Mesenteric fat pad (tissue), 1 donor: ENCODE measurements around the gene KLF9. TPM values are rescaled to one million over a fixed set of nuclear protein-coding genes. Genes with fewer than 3 reads are reported as not detected.
"Not testable (repeated sequence)": the region's sequence is repeated elsewhere in the genome, so short reads cannot be mapped to it uniquely, and the experiment has no call there.

Source experiments
- DNase-seq: peaks from one replicate; pipeline ENCODE4 v3.0.0-alpha.2; 2020; ENCODE audit warnings: low spot score
- total RNA-seq: library from RNA; stranded (reverse); fragmentation: NEBNext Ultra II Directional; extraction: Animal tissue kit (Norgen Biotek cat#: 25700); gene quantifications from one replicate; pipeline ENCODE4 v1.2.1, GENCODE V29; 2021
- donor health status: DM: yes; HTN: yes; CAD: no.

KLF9 gene
- total RNA-seq, 1 donor from 2014 or later, result 105 TPM

DNA sequence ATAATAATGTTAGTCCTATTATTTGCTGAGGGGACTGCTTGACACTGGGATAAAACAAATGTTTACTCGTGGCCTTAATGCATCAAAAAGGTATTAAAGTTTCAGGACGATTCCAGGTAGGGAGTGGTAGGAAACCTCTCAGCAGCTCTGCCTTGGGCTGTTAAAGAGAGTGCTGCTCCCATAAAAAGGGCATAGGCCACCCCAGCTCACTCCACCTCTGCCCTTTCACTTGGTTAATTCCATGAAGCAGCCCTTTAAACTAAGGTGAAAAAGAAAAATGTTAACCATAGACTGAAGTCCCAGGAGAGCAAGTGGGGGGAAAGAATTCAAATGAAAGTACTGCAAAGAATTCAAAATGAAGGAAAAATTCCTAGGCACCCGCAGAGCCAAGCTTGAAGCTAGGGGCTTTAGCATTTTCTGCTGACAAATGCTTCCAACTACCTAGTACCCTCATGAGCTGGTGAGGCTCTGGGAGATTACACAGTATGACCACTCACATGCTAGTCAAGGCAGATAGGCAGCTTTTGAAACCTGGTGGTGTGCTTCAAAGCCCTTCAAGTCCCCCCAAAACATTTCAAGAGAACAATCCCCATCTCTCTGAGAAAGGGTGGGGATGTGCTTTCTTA, 8.5 kb downstream of the KLF9 start:
- DNase-seq, result no peak

DNA sequence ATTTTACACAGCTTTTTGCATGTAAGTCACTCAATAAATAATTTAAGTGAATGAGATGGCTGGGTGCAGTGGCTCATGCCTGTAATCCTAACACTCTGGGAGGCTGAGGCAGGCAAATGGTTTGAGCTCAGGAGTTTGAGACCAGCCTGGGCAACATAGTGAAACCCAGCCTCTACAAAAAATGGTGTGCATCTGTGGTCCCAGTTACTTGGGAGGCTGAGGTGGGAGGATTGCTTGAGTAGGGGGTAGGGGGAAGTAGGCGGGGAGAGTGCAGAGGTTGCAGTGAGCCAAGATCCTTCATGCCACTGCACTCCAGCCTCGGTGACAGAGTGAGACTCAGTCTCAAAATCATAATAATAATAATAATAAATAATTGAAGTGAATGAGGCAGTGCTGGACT, 10.2 kb downstream of the KLF9 start:
- no peak for DNase-seq

DNA sequence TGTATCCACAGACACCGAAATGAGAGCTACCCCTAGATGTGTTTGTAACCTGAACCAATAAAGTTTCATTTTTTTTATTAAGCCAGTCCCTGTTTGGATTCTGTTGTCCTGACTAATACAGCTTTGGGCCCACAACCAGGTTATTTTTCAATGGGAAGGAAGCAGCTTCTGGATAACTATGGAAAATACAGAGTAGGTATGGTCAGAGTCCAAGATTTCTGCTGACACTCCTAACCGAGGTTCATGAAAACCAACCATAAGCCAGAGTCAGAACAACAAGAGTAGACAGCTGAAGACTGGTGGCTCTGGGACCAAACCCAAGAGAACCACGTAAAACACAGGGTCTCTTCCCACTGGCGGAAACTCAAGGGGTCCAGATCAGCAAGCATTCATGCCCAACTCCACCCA, 10.8 kb downstream of the KLF9 start:
- no peak for DNase-seq

DNA sequence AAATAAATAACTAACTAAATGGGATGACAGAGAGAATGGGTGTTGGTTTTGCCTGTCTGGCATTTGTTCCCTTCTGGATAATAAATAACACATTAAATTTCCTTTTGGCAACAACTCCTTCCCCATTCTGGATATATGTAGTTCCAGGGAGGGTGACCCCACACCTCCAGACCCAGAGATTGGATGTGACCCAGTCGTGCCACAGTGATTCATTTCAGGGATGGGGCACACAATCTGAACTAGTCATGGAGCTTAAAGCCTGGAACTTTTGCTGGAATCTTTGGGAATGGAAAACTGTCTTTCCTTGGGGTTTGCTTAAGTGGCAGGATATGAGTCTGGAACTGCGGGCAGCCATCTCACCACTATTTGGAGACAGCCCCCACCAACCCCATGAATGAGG, 11.3 kb downstream of the KLF9 start:
- DNase-seq, result no peak

DNA sequence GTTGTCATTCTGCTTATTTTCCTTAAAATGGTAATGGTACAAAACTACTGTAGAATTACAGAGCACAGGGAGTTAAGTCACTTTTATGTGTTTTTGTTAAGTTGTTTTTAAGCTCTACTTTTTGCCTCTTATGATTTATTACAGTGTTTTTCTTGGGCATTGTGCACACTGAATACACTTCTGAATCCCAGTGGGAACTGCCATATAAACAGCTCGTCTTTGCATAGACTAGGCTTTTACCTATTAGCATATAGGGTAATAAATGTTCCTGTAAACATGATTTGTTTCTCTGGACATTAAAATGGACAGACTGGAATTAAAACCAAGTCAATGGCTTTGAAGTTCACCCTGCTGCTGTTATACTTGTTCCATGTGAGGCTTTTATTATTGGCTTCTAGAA, 12.2 kb downstream of the KLF9 start:
- no peak for DNase-seq

DNA sequence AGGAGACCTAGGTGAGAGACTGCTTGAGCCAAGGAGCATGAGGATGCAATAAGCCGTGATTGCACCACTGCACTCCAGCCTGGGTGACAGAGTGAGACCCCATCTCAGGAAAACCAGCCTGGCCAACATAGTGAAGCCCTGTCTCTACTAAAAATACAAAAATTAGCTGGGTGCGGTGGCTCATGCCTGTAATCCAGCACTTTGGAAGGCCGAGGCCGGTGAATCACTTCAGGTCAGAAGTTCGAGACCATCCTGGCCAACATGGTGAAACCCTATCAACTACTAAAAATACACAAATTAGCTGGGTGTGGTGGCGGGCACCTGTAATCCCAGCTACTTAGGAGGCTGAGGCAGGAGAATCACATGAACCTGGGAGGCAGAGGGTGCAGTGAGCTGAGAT, 13.2 kb downstream of the KLF9 start:
- DNase-seq, result not testable (repeated sequence)

DNA sequence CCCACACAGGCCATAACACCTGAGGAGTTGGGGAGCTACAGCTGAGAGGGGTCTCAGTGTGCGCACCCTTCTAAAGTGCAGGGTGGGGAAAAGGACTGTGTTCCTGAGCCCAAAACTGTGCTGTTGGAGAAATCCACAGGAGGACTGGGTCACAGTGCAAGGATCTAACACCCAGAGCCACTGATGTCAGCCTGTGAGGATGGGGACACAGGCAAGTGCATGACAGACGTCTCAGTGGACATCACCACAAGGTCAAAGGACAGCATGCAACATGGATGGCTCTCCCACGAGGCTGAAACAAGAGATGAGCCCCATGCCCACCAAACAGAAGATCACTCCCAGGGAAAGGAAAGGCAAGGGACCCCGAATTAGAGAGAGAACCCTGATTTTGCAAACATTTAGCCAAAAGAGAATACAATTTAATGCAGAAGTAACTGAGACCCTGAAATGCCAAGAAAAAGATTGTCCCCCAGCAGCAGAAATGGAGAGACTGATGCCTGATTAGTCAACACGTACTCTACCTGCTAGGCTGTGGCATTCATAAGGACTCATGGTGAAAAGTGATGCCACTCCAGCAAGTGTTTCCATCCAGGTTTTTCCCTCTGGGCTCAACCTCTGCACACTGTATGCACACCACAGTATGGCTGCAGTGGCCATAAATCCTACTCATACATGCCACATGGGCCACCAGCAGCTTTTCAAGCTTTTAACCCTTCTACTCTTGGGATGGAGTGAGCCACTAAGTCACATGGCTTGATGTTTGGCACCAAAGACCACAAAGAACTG, 14.2 kb downstream of the KLF9 start:
- DNase-seq, result no peak

DNA sequence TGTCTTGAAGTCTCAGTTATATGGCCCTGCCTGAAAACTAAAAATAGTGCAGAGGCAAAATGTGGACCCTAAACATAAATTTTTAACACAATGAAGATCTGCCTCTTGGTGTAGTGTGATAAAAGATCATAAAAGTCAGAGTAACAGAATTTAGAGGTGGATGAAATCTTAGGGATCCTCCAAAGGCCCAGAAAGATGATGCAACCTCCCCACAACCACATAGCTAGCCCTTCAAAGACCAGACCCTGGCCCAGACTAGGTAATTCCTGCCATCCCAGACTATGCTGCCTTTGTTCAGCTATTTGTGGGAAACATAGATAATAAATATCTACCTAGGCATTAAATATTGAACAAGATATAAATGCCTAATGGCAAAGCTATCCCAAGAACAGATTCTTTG, 15.3 kb downstream of the KLF9 start:
- DNase-seq, result no peak

DNA sequence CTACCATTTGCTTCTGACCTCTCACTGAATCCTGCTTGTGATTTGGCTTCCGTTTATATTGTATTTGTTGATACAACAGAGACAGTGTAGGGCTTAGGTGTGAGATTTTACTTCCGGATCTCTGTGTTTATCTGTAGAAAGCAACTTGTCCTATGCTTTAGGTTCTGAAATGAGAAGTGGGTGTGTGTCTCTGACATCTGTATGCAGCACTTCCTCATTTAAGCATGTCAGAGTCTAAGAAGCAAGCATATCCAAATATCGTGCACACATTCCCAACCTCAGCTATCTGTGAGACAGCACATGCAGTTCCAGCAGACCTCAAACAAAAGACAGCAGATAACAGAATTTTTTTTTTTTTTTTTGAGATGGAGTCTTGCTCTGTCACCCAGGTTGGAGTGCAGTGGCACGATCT, 16.3 kb downstream of the KLF9 start:
- DNase-seq, result no peak

DNA sequence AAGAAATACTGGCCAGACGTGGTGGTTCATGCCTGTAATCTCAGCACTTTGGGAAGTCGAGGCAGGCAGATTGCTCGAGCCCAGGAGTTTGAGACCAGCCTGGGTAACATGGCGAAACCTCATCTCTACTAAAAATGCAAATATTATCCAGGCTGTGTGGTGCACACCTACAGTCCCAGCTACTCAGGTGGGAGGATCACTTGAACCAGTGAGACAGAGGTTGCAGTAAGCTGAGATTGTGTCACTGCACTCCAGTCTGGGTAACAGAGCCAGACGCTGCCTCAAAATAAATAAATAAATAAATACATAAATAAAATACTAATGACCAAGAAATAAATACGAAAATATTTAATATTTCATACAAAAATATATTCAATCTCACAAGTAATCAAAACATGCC, 18.8 kb downstream of the KLF9 start:
- no peak for DNase-seq

DNA sequence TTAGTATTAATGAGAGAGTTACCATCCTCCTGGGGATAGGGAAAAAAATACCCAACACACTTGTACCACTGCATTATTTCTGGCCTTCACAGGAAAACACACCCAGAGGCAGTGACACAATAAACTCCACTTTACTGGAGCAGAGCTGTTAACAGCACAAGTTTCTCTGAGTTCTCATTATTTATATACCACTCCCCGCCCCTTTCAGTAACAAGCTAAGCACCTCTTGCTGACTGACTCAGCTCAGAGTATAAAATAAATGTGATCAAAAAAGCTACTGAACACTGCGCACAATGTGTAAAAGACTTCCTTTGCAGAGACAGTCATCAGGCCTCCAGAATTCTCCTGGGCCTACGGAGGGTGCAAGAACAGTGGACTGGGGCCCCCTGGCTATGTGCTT, 21.6 kb downstream of the KLF9 start:
- DNase-seq, result no peak

DNA sequence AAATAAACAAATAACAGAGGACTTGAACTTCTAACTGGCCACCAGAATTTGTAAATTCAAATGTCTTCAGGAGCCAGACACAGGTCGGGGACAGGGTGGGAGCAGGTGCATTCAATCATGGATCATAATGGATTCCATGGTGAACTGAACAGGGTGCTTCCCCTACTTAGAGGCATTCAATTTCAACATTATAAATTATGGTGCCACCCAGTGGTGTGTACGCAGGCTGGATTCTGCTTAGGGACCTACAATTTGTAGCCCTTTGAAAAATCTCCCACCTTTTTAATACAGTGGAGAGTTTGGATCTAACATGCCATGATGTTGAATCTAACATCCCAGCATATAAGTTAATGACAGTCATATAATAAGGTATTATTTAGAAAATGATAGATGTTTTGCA, 22.3 kb downstream of the KLF9 start:
- no peak for DNase-seq

DNA sequence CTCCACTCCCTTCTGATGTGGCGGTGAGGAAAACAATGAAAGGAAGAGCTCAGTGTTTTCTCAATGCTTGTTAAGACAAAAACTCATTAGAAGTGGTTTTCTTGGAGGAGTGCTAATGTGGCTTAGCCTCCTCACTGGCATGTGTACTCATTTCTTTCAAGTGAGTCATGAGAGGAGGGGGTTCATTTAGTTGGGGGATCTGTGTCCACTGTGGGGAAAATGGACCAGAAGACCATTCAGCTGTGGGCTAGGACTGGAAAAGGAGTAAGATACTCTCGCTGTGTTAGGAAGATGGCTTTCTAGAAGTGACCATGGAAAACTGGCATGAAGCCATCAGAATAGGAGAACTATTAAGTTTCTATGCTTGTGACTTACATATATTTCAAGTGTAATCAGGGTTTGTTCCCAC, 23.5 kb downstream of the KLF9 start:
- DNase-seq, result no peak

DNA sequence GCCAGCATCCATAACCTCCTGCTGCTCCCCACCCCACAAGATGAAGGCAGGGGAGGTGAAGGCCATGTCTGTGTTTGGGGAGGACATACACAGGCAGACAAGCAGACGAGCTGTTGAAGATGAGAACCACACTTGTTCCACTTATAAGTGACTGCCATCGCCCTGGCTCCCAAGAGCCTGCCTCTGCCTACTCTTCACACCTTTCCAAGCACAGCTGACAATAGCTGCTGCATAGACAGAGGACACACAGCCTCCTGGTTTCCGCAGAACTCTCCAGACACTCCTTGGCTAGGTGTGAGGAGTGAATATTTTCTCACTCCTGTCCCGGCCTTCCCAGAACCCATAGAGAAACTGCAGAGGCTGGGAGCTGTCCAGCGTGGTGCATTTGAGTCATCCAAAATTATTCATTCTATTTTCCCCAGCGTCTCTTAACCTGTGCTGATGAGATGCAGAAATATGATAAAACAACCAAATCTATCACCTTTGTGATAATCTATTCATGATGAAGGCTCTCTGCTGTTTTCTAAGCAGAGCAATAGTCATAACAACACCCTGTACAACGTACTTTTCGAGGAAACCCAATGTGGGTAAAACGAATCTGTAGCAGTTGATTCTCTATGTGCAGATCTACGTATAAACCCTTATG, 24.7 kb downstream of the KLF9 start:
- DNase-seq, result no peak

DNA sequence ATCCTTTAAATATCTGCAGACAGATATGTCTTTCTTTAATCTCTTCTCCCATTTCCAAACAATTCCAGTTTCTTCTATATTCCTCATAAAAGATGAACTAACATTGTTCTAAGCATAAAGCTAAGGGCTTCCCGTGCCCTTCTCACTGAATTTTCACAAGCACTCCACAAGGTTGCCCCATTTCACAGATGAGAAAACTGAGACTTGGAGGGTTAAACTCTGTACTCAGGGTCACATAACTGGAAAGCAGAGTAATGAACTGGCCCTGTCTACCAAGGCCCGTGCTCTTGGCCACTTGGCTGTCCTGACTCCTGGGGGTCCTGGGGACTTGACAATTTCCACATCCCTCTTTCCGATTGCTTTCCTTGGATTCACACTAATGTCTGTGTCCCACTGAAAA, 25.3 kb downstream of the KLF9 start:
- no peak for DNase-seq

DNA sequence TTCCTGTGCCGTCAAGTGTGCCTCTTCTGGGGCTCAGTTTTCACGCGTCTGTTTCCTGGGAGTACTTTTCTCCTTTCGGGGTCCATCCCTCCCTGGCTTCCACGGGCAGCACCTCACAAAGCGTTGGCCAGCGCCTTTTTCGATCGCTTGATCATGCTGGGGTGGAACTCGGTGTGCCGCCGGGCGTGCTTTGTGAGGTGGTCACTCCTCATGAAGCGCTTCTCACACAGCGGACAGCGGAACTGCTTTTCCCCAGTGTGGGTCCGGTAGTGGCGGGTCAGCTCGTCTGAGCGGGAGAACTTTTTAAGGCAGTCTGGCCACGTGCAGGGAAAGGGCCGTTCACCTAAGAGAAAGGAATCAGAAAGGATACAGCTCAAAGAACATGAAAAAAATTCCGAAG, 26.8 kb downstream of the KLF9 start:
- DNase-seq, result no peak

DNA sequence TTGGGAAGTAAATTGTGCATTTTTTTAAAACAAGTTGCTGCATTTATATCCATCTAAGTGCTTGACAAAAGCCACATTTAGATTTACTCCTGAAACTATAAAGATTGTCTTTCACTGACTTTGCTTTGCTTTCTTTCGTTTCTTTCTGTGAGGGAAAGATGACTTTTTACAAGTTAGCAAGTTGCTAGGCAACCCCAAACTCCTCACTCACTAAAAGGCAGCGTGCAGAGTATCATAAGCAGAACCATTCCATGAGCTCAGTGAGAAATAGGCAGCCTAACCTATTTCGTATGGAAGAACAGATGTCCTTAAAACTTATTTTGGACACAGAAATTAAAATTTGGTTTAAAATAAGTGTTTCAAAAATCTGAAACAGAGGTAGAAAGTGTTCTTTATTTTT, 29.0 kb downstream of the KLF9 start:
- DNase-seq, result no peak

DNA sequence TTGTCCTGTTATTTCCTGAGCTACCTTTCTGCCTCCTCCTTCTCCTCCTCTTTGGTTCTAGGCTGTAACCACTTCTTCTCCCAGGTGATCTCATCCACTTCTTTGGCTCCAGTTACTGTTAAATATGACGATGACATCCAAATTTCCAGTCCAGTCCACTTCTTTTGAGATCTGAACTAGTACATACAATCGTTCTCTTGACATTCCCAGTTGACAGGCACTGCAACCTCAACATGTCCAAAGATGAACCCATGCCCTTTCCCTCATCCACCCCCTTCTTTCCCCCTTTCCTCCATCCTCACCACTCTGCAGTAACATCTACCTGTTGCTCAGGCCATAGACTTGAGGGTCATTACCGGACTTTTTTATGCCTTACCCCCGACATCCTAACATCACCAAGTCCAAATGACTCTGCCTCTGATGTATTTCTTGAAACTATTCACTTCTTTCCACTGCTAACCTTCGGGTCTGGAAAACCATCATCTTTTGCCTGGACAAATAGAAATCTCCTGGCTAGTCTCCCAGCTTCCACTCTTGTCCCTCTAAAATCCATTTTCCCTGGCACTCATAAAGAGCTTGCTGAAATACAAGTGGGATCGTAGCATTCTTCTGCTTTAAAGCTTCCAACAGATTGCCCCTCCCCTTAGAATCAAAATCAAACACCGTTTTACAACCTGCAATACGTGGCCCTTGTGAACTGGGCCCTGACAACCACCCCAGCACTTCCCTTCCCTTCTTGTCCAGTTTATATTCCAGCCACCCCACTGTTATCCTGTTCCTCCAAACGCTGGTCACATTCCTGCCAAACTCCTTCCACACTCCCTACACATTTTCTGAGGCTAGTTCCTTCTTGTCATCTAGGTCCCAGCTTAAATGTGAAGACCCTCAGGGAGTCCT, 31.5 kb downstream of the KLF9 start:
- DNase-seq, result no peak

DNA sequence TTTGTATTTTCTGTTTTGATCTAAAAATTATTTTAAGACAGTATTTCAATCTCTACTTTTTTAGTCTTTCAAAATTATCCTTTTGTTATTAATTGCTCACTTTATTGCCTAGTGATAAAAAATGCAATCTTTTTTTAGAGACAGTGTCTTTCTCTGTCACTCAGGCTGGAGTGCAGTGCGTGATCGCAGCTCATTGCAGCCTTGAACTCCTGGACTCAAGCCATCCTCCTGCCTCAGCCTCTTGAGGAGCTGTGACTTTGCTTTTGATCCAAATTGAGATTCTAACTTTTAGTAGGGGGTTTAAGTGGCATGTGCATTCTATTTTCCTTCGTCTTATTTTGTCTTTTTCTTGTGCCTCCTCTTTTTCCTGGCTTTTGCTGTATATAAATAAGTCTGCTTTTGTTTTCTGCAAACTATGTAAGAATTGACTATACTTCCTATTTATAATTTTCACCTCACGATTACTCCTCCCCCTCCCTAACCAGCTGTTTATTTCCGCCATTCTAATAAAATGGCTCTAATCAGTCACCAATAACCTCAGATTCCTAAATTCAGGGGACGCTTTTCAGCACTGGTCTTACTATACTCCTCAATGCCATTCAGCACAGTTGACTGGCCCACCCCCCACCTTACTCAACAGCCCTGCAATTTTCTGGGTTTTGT, 32.3 kb downstream of the KLF9 start:
- DNase-seq, result no peak

DNA sequence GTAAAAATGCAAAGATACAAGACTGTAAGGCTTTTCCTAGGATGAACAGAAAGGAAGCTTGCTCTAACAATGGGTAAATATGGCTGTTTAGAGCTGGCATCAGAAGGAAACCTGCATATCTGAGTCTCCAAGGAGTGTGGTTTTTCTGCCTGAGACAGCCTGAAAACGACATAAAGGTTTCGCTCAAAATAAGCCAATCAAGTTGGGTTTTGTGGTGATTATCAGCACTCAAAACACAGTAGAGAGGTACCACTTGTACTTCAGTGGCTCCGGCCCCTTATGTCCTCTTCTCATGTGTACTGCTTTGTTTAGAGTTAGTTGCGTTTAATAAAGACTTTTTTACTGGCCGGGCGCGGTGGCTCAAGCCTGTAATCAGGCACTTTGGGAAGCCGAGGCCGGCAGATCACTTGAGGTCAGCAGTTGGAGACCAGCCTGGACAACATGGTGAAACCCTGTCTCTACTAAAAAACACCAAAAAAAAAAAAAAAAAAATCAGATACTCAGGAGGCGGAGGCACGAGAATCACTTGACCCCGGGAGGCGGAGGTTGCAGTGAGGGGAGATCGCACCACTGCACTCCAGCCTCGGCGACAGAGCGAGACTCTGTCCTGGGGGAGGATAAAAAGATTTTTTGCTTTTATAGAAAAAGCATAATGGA, 39.4 kb downstream of the KLF9 start:
- no peak for DNase-seq
